GM12865 (cell line): ENCODE results near the gene FAM156A.
"Not testable (repeated sequence)": the region's sequence is repeated elsewhere in the genome, so short reads cannot be mapped to it uniquely, and the experiment has no call there.

ENCODE experiments used
- DNase-seq: peaks from one replicate; pipeline ENCODE4 v3.0.0; 2010; ENCODE audit warnings: low read depth
- H3K4me3 ChIP-seq: 2 replicates; pipeline ENCODE4 v1.5.1; 2011; ENCODE audit warnings: mild to moderate bottlenecking, low read depth, low read length, control low read depth
- CTCF ChIP-seq: IDR thresholded peaks from 2 replicates; pipeline ENCODE4 v1.5.1; 2011; ENCODE audit warnings: low read length, control low read depth, low read depth, inconsistent platforms; ENCODE audit not compliant: insufficient read depth; ENCODE audit errors: missing control alignments

FAM156A gene

GRCh38 chrX:52958113-52958959, at the start of gene FAM156A:
FAM156A (minus strand) TSS chrX:52958518; CDS start chrX:52948588, 9,930 bp downstream.
- not testable (repeated sequence) for H3K4me3 ChIP-seq, DNase-seq

- TF ChIP-seq CTCF: no peak
- no peak overlapping the region for H3K4me3 ChIP-seq
- no peak for DNase-seq
Measured at GRCh38 chrX:53005327-53005726, 47.0 kb upstream of the FAM156A start.

GRCh38 chrX:53004811-53005210, 46.5 kb upstream of the FAM156A start:
- no peak overlapping the region for H3K4me3 ChIP-seq
- no peak for DNase-seq
- no peak for TF ChIP-seq CTCF

GRCh38 chrX:53004038-53004437, 45.7 kb upstream of the FAM156A start:
- H3K4me3 ChIP-seq: no peak overlapping the region
- DNase-seq: no peak
- no peak for TF ChIP-seq CTCF

- H3K4me3 ChIP-seq: no peak overlapping the region
- DNase-seq: no peak
- TF ChIP-seq CTCF: no peak
Measured at GRCh38 chrX:53003111-53003510, 44.8 kb upstream of the FAM156A start.

GRCh38 chrX:53001958-53002357, 43.6 kb upstream of the FAM156A start:
- no peak overlapping the region for H3K4me3 ChIP-seq
- TF ChIP-seq CTCF: no peak
- DNase-seq: no peak

- no peak for DNase-seq
- no peak for TF ChIP-seq CTCF
- no peak overlapping the region for H3K4me3 ChIP-seq
Measured at GRCh38 chrX:53000447-53001135, 42.3 kb upstream of the FAM156A start.
